IPS-NIHi7 (cell line): ENCODE data around the gene SPAG8.

Experiments used
- DNase-seq: peaks from one replicate; pipeline ENCODE4 v3.0.0; 2012; ENCODE audit warnings: mixed read lengths; ENCODE audit errors: extremely low spot score

The SPAG8 gene

DNA sequence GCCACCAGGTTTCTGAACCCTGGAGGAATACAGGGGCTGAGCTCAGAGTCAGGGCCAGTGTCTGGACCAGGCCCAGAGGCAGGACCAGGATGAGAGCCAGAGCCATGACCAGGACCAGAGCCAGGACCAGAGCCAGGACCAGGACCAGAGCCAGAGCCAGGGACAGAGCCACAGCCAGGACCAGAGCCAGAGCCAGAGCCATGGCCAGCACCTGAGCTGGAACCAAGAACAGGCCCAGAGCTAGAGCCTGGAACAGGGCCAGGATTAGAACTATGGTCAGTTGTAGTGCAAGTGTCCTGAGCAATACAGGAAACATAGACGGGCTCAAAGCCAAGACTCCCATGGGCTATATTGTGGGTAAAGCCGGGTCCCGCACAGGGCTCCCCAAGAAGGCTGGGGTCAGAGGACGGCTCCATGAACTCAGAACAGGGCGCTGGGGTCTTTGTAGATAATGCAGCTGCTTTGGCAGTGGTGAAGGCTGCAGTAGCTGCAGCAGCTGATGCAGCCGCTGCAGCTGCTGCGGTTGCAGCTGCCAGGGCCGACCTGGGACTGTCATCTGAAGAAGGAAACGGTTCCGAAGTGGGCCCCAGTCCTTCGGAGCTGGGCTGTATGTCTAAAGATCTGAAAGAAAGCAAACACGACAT is 559 bp downstream of the SPAG8 start:
- DNase-seq: no peak

- no peak for DNase-seq
Observed at GRCh38 chr9:35810122-35810521, 1.9 kb downstream of the SPAG8 start.

GRCh38 chr9:35808433-35808832 is 3.6 kb downstream of the SPAG8 start:
- DNase-seq: no peak

DNA sequence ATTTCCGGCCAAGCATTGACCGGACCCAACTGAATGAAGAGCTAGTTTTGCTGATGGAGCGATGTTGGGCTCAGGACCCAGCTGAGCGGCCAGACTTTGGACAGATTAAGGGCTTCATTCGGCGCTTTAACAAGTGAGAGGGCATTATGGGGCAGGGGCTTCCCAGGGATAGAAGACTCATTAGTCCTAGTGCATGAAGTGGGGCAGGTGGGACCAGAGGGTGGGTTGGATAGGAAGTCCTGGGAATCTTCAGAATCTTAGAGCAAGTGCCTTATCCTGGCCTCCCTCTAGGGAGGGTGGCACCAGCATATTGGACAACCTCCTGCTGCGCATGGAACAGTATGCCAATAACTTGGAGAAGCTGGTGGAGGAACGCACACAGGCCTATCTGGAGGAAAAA is 6.0 kb downstream of the SPAG8 start:
- DNase-seq: no peak

DNA sequence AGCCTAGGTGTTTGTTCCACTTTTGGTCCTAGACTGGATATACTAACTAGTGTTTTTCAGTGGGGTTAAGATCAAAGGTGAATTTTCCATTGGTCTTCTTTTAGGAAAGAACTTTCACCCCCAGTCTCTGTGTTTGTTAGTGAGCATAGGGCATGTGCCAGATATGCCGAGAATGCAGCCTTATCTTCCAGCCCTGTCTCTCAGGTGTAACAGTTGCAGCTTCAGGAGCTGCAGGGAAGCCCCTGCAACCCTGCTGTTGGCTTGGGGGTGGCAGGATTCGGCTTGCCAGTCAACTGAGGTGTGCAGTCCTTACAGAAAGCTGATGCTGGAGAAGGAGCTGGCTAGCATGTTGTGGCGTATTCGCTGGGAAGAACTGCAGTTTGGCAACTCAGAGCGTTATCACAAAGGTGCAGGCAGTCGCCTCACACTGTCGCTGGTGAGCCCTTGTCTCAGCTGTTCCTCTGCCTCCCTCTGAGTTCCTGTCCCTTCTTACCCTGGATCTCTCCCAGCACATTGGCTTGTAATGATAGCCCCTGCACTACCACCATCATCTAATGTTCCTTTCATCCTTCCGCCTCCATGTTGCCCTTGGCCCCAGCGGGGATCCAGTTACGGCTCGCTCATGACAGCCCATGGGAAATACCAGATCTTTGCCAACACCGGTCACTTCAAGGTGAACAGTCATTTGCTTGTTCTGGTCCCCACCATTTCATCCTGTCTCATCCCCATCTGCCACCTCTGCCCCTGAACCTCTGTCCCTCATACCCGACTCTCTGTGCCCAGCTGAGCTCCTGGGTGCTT is 10.5 kb downstream of the SPAG8 start:
- no peak for DNase-seq

- no peak for DNase-seq
Observed at GRCh38 chr9:35800530-35800929, 11.5 kb downstream of the SPAG8 start.

- DNase-seq: no peak
Observed at GRCh38 chr9:35798658-35799374, 13.2 kb downstream of the SPAG8 start.

GRCh38 chr9:35797311-35798109 is 14.6 kb downstream of the SPAG8 start:
- no peak for DNase-seq

DNA sequence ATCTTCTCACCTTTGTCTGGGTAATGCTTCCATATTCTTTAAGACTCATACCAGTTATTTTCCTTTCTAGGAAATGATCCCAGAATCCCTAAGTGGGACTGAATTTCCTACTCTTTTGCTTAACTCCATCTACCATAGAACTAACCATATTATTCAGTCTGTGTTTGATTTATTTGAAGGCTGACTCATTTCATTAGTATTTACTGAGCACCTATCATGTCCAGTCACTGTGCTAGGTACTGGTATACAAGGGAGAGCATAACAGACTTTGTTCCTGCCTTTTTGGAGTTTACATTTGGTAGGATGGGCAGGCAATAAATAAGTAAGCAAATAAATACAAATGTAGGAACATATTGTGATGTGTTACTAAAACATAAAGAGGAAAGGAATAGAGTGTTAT is 16.4 kb downstream of the SPAG8 start:
- DNase-seq: no peak

DNA sequence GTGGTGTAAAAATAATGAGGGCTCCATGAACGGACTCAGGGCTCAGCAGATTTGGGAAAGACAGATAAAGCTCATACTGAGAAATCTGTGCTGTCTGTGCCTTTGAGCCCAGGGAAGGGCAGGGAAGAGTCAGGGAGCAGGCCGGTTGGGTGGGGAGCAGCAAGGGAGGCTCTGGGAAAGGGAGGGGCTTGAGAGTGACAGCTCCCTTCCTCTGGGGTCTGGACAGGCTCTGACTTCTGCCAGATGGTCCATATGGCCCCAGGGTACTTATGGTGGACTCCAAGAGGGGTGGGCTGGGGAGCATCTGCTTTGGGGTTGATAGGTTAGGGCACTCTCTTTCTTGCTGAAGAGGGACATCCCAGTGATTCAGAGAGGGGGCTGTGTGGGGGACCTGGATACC is 18.6 kb downstream of the SPAG8 start:
- DNase-seq: no peak

DNA sequence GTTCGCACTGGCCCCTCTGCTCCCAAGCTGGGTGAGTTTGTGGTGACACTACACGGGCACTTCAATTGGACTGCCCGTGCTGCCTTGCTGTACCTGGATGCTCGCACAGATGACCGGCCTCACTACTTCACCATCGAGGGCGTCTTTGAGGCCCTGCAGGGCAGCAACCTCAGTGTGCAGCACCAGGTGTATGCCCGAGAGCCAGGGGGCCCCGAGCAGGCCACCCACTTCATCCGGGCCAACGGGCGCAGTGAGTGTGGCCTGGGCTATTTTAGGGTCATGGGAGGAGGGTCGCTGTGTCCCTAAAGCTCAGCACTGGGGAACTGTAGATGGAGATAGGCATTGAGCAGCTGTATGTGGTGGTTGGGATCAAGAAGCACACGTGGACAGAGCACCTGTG is 19.2 kb downstream of the SPAG8 start:
- DNase-seq: no peak

- no peak for DNase-seq
Observed at GRCh38 chr9:35792024-35792813, 19.8 kb downstream of the SPAG8 start.

- DNase-seq: peak; percentile 68
Observed at GRCh38 chr9:35791297-35791921, 20.7 kb downstream of the SPAG8 start, which contains the start of gene NPR2. Gene NPR2, plus strand, starts transcription at chr9:35791591. Its CDS starts 818 bp downstream, at chr9:35792409.

DNA sequence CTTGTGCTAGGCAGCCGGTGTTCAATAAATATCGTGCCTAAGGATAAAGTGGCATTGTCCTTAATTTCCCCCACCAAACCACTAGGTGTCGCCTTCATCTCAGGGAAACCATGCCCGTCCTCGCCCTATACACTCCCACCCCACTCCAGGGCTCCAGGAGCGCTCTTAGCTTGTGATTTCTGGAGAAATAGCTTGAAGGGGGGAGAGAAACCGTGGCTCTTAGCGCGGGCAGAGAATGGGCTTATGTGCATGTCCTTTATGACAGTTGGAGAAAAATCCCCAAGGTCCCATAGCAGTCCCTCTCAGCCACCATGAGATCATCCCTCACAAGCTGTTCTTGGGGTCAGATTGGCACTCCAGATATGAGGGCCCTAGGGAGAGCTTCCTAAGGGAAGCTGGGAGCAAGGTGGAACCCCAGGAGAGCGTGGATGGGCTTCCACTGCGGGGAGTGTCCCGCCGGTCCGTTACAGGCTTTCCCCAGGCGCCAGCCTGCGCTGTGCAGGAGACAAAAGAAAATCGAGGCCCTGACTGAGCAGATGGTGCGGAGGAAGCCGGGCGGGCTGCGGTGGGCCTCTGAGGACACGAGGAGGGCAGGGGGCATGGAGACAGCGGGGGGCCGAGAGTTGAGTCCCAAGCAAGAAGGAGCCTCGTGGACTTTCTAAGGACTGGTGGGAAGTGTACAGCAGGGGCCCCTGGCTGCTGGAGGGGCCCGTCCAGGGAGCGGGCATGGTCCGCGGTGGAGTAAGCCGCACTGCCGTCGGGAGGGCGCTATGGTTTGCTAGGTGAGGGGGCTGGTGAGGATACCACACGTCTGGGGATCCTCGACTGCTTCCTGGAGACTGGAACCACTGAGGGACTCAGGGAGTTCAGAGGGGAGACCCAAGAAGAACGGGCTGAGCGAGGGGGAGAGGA is 21.4 kb downstream of the SPAG8 start:
- peak; percentile 90 for DNase-seq

DNA sequence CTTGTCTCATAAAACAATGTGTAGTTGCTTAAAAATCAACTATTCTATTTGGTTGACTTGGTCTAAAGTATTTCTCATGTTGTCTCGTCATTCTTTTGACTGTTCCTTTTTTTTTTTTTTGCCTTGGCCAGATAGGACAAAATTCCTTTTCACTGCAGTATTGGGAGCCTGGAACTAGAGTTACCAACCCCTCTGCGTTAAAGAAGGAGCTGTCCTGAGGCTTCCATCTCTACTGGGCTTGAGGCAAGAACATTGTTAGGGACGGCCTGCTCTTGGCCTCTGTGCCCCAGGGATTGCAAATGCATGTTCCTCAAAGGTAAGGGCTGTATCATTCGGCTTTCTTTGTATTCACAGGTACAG is 22.1 kb downstream of the SPAG8 start:
- DNase-seq: no peak

DNA sequence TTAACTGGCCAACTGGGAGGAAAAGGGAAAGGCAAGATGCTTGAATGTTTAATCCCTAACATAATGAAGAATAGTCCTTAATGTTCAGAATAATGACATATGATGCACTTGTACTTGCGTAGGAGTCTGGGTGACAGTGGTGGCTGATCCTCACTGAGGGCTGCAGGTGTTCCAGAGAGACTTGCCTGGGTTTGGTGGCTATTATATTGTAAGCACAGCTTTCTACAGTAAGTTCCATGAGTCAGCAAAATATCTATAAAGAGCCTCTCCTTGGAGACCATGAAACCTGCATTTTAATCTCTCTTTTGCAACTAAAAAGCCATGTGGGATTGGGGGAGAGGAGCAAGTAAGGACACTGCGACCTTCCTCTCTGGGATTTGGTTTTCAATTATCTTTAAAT is 22.5 kb downstream of the SPAG8 start:
- no peak for DNase-seq

GRCh38 chr9:35783418-35783817 is 28.6 kb downstream of the SPAG8 start:
- DNase-seq: no peak

GRCh38 chr9:35781066-35781465 is 31.0 kb downstream of the SPAG8 start:
- DNase-seq: no peak

GRCh38 chr9:35778496-35778895 is 33.6 kb downstream of the SPAG8 start:
- no peak for DNase-seq

DNA sequence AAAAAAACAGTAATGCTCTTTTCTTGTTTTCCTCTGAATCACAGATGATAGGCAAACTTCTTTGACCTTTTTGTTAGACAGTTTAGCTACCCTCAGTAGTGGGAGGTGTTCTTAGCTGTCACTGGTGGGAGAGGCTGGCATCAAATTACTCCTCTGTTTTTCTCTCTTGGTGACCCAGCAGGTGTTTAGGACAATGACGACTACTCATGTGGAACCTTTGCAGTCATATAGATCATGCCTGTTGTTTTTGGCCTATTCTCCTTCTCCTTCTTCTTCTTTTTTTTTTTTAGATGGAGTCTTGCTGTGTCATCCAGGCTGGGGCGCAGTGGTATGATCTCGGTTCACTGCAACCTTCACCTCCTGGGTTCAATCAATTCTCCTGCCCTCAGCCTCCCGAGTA is 36.0 kb downstream of the SPAG8 start:
- DNase-seq: no peak
